Neutrophil (primary cell): ENCODE results near the gene RBMS3.

Experiments used
- H3K27ac ChIP-seq: fragments of 200-600 bp; sonication (generic); 2 replicates; pipeline ENCODE4 v1.5.1; 2016; ENCODE audit warnings: mild to moderate bottlenecking, moderate library complexity
- H3K27me3 ChIP-seq: fragments of 200-600 bp; sonication (generic); 2 replicates; pipeline ENCODE4 v1.6.0; 2016; ENCODE audit warnings: mild to moderate bottlenecking
- H3K36me3 ChIP-seq: fragments of 200-600 bp; sonication (generic); 2 replicates; pipeline ENCODE4 v1.5.1; 2017
- H3K4me1 ChIP-seq, 2 experiments: fragments of 200-600 bp in 1 of 2; sonication (generic) in 1 of 2; 1 replicate in 1 of 2; 2 replicates in 1 of 2; pipeline versions ENCODE4 v1.5.1 to v1.6.1; 2013 to 2016; ENCODE audit warnings: low read depth in 1 of 2, low read length in 1 of 2, mild to moderate bottlenecking in 1 of 2, moderate library complexity in 1 of 2; ENCODE audit not compliant: control insufficient read depth in 1 of 2, insufficient read depth in 1 of 2
- H3K4me3 ChIP-seq, 2 experiments: fragments of 200-600 bp in 1 of 2; sonication (generic) in 1 of 2; 1 replicate in 1 of 2; 2 replicates in 1 of 2; pipeline ENCODE4 v1.5.1; 2013 to 2016; ENCODE audit warnings: low read depth in 1 of 2, low read length in 1 of 2, mild to moderate bottlenecking in 1 of 2, moderate library complexity in 1 of 2
- H3K9me3 ChIP-seq: fragments of 200-600 bp; sonication (generic); 2 replicates; pipeline ENCODE4 v1.5.1; 2016
- CTCF ChIP-seq: fragments of 200-600 bp; sonication (generic); IDR thresholded peaks from 2 replicates; pipeline ENCODE4 v1.5.1; 2016; ENCODE audit warnings: antibody characterized with exemption

The RBMS3 gene

GRCh38 chr3:29452934-29453283, 172.0 kb downstream of the RBMS3 start:
- no peaks in the 10 kb centered on the region for H3K36me3 ChIP-seq
- H3K4me1 ChIP-seq = no peaks in the 10 kb centered on the region
- no peak overlapping the region for H3K27ac ChIP-seq
- H3K4me3 ChIP-seq = no peak overlapping the region
- no peak for TF ChIP-seq CTCF
- no peaks in the 10 kb centered on the region for H3K27me3 ChIP-seq
- no peaks in the 10 kb centered on the region for H3K9me3 ChIP-seq

- Histone ChIP-seq H3K4me1 (no peaks in the 10 kb centered on the region), H3K27me3 (no peaks in the 10 kb centered on the region), H3K9me3 (no peaks in the 10 kb centered on the region), H3K36me3 (no peaks in the 10 kb centered on the region), H3K27ac (no peak overlapping the region), H3K4me3 (no peak overlapping the region)
- TF ChIP-seq CTCF = no peak
Measured at GRCh38 chr3:29453284-29454001, 172.6 kb downstream of the RBMS3 start.

- Histone ChIP-seq H3K4me3 (no peak overlapping the region), H3K36me3 (no peaks in the 10 kb centered on the region), H3K27ac (no peak overlapping the region), H3K9me3 (no peaks in the 10 kb centered on the region), H3K4me1 (no peaks in the 10 kb centered on the region), H3K27me3 (no peaks in the 10 kb centered on the region)
- TF ChIP-seq CTCF = no peak
Measured at GRCh38 chr3:29454161-29454611, 173.3 kb downstream of the RBMS3 start.

GRCh38 chr3:29456901-29457300, 176.0 kb downstream of the RBMS3 start:
- Histone ChIP-seq H3K9me3 (no peaks in the 10 kb centered on the region), H3K27ac (no peak overlapping the region), H3K27me3 (no peaks in the 10 kb centered on the region), H3K4me1 (no peaks in the 10 kb centered on the region), H3K36me3 (no peaks in the 10 kb centered on the region), H3K4me3 (no peak overlapping the region)
- TF ChIP-seq CTCF = no peak

GRCh38 chr3:29463304-29463703, 182.4 kb downstream of the RBMS3 start:
- Histone ChIP-seq H3K9me3 (no peaks in the 10 kb centered on the region), H3K4me3 (no peak overlapping the region), H3K27ac (no peak overlapping the region), H3K36me3 (no peaks in the 10 kb centered on the region), H3K27me3 (no peaks in the 10 kb centered on the region), H3K4me1 (no peaks in the 10 kb centered on the region)
- no peak for TF ChIP-seq CTCF

- Histone ChIP-seq H3K4me1 (no peaks in the 10 kb centered on the region), H3K4me3 (no peak overlapping the region), H3K9me3 (no peaks in the 10 kb centered on the region), H3K27me3 (no peaks in the 10 kb centered on the region), H3K36me3 (no peaks in the 10 kb centered on the region), H3K27ac (no peak overlapping the region)
- TF ChIP-seq CTCF = no peak
Measured at GRCh38 chr3:29465836-29466235, 185.0 kb downstream of the RBMS3 start.
